GM06990 (cell line): ENCODE results near the gene ZSWIM1.

ENCODE experiments used
- DNase-seq: peaks from one replicate; pipeline ENCODE4 v3.0.0-alpha.2; 2011; ENCODE audit not compliant: insufficient read length; ENCODE audit errors: extremely low read depth
- H3K27me3 ChIP-seq: replicated peaks from 2 replicates; pipeline ENCODE4 v1.6.0; 2011; ENCODE audit warnings: low read length; ENCODE audit not compliant: control insufficient read depth, insufficient read depth
- H3K36me3 ChIP-seq: 2 replicates; pipeline ENCODE4 v1.5.1; 2011; ENCODE audit warnings: low read length; ENCODE audit not compliant: control insufficient read depth, insufficient read depth
- H3K4me3 ChIP-seq: replicated peaks from 2 replicates; pipeline ENCODE4 v1.5.1; 2011; ENCODE audit warnings: low read depth, mild to moderate bottlenecking, control low read depth, low read length
- TF ChIP-seq, protein P1 (sequence below): IDR thresholded peaks from 2 replicates; pipeline ENCODE4 v1.5.1; 2011; ENCODE audit warnings: low read length, control low read depth, mild to moderate bottlenecking, inconsistent platforms; ENCODE audit not compliant: insufficient read depth, poor library complexity, severe bottlenecking

Gene ZSWIM1

GRCh38 chr20:45917790-45918141 lies 36.7 kb downstream of the ZSWIM1 start:
- Histone ChIP-seq H3K27me3 (no peaks in the 10 kb centered on the region), H3K4me3 (no peak overlapping the region), H3K36me3 (no peaks in the 10 kb centered on the region)
- no peak for DNase-seq
- TF ChIP-seq, protein P1, sequence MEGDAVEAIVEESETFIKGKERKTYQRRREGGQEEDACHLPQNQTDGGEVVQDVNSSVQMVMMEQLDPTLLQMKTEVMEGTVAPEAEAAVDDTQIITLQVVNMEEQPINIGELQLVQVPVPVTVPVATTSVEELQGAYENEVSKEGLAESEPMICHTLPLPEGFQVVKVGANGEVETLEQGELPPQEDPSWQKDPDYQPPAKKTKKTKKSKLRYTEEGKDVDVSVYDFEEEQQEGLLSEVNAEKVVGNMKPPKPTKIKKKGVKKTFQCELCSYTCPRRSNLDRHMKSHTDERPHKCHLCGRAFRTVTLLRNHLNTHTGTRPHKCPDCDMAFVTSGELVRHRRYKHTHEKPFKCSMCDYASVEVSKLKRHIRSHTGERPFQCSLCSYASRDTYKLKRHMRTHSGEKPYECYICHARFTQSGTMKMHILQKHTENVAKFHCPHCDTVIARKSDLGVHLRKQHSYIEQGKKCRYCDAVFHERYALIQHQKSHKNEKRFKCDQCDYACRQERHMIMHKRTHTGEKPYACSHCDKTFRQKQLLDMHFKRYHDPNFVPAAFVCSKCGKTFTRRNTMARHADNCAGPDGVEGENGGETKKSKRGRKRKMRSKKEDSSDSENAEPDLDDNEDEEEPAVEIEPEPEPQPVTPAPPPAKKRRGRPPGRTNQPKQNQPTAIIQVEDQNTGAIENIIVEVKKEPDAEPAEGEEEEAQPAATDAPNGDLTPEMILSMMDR: no peak

DNA sequence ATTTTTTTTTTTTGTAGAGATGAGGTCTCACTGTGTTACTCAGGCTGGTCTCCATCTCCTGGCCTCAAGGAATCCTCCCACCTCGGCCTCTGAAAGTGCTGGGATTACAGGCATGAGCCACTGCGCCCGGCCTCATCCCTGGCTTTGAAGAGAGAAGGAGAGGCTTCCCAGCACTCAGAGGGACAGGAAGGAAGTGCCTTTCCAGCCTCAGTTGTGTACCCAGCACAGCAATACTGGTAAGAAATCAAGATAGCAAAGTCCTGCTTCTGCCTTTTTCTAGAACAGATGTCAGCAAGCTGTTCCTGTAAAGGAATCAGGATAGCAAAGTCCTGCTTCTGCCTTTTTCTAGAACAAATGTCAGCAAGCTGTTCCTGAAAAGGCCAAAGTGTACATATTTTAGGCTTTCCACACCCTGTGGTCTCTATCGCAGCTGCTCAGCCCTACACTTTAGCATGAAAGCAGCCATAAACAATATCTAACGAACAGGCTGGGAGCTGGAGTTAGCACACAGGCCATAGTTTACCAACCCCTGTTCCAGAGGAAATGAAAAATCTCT lies 37.2 kb downstream of the ZSWIM1 start:
- no peak for DNase-seq
- TF ChIP-seq, protein P1: no peak
- no peaks in the 10 kb centered on the region for H3K36me3 ChIP-seq
- H3K4me3 ChIP-seq: no peak overlapping the region
- no peaks in the 10 kb centered on the region for H3K27me3 ChIP-seq

DNA sequence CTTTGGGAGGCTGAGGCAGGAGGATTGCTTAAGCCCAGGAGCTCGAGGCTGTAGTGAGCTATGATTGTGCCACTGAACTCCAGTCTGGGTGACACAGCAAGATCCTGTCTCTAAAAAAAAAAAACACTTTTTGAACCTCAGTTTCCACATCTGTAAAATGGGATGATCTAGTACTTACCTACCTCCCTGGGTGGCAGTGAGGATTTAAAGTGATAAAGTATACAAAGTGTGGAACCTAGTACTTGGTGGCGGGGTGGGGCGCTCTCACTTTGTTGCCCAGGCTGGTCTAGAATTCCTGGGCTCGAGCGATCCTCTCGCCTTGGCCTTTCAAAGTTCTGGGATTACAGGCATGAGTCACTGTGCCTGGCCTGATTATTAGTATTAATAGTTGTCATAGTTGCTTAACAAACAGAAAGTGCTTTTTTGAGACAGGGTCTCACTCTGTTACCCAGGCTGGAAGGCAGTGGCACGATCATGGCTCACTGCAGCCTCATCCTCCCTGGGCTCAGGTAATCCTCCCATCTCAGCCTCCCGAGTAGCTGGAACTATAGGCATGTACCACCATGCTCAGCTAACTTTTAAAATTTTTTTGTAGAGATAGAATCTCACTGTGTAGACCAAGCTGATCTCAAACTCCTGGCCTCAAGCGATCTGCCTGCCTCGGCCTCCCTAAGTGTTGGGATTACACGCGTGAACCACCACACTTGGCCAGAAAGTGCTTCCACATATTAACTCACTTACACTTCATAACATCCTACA lies 37.9 kb downstream of the ZSWIM1 start:
- DNase-seq: no peak
- Histone ChIP-seq H3K4me3 (no peak overlapping the region), H3K27me3 (no peaks in the 10 kb centered on the region), H3K36me3 (no peaks in the 10 kb centered on the region)
- TF ChIP-seq, protein P1: no peak

- Histone ChIP-seq H3K36me3 (no peaks in the 10 kb centered on the region), H3K4me3 (no peak overlapping the region), H3K27me3 (no peaks in the 10 kb centered on the region)
- DNase-seq: no peak
- TF ChIP-seq, protein P1: no peak
Measured at GRCh38 chr20:45919542-45920399, 38.7 kb downstream of the ZSWIM1 start.

GRCh38 chr20:45920462-45921336 lies 39.7 kb downstream of the ZSWIM1 start:
- TF ChIP-seq, protein P1: no peak
- no peak overlapping the region for H3K4me3 ChIP-seq
- no peaks in the 10 kb centered on the region for H3K27me3 ChIP-seq
- no peak for DNase-seq
- H3K36me3 ChIP-seq: no peaks in the 10 kb centered on the region
